Fibroblast of lung (primary cell): ENCODE measurements around the gene NR1D1.

ENCODE experiments used
- EZH2 ChIP-seq: IDR thresholded peaks from 2 replicates; pipeline ENCODE4 v1.5.1; 2012; ENCODE audit warnings: low read length, control low read depth, mild to moderate bottlenecking; ENCODE audit errors: missing control alignments
- TF ChIP-seq, protein P1 (sequence below), 2 donors: IDR thresholded peaks in 1 of 2; conservative IDR thresholded peaks in 1 of 2; 1 replicate in 1 of 2; 2 replicates in 1 of 2; pipeline ENCODE4 v1.5.1; 2011 to 2012; ENCODE audit warnings: low read length in 2 of 2, control low read depth in 1 of 2, inconsistent platforms in 1 of 2, low read depth in 1 of 2, mild to moderate bottlenecking in 1 of 2

- TF ChIP-seq, protein P1, sequence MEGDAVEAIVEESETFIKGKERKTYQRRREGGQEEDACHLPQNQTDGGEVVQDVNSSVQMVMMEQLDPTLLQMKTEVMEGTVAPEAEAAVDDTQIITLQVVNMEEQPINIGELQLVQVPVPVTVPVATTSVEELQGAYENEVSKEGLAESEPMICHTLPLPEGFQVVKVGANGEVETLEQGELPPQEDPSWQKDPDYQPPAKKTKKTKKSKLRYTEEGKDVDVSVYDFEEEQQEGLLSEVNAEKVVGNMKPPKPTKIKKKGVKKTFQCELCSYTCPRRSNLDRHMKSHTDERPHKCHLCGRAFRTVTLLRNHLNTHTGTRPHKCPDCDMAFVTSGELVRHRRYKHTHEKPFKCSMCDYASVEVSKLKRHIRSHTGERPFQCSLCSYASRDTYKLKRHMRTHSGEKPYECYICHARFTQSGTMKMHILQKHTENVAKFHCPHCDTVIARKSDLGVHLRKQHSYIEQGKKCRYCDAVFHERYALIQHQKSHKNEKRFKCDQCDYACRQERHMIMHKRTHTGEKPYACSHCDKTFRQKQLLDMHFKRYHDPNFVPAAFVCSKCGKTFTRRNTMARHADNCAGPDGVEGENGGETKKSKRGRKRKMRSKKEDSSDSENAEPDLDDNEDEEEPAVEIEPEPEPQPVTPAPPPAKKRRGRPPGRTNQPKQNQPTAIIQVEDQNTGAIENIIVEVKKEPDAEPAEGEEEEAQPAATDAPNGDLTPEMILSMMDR (conservative IDR thresholded peaks at IDR 0.05 in 1 of 2, IDR thresholded peaks at IDR 0.05 in 1 of 2; ENCODE audit: low read depth in 1 of 2, low read length in 2 of 2): no peak
- no peak for TF ChIP-seq EZH2
Measured at GRCh38 chr17:40087903-40088718, 12.3 kb downstream of the NR1D1 start.
